Small intestine (tissue), 7 donors: ENCODE measurements around the gene PTPRG. TPM values are rescaled to one million over a fixed set of nuclear protein-coding genes. Genes with fewer than 3 reads are reported as not detected.

ENCODE experiments used
- DNase-seq, 2 donors: peaks; one replicate each; pipeline versions ENCODE4 v3.0.0 to v3.0.0-alpha.2; 2013
- FAIRE-seq: peaks from 2 replicates; lab custom pipeline; 2012; peaks lifted over from hg19 to GRCh38; lab: Jason Lieb, UNC
- H3K27ac ChIP-seq, 3 donors: one replicate each; pipeline ENCODE4 v1.5.1; 2013; ENCODE audit warnings: low read length in 2 of 3, mild to moderate bottlenecking in 2 of 3, control low read depth in 1 of 3, inconsistent platforms in 1 of 3, low read depth in 1 of 3, moderate library complexity in 1 of 3
- H3K27me3 ChIP-seq, 3 donors: one replicate each; pipeline ENCODE4 v1.6.1; 2013; ENCODE audit warnings: low read length in 3 of 3, inconsistent platforms in 1 of 3; ENCODE audit not compliant: control insufficient read depth in 3 of 3, insufficient read depth in 3 of 3
- H3K36me3 ChIP-seq, 3 donors: one replicate each; pipeline ENCODE4 v1.6.1; 2013; ENCODE audit warnings: low read length in 3 of 3, inconsistent platforms in 1 of 3, low read depth in 1 of 3, mild to moderate bottlenecking in 1 of 3, moderate library complexity in 1 of 3; ENCODE audit not compliant: control insufficient read depth in 3 of 3, insufficient read depth in 2 of 3
- H3K4me1 ChIP-seq, 3 donors: one replicate each; pipeline ENCODE4 v1.6.1; 2013; ENCODE audit warnings: low read length in 2 of 3, inconsistent platforms in 1 of 3, low read depth in 1 of 3, mild to moderate bottlenecking in 1 of 3, moderate library complexity in 1 of 3; ENCODE audit not compliant: control insufficient read depth in 3 of 3, insufficient read depth in 2 of 3
- H3K4me3 ChIP-seq, 3 donors: one replicate each; pipeline ENCODE4 v1.5.1; 2013; ENCODE audit warnings: low read length in 3 of 3, control low read depth in 1 of 3, inconsistent platforms in 1 of 3, low read depth in 1 of 3, mild to moderate bottlenecking in 1 of 3, moderate library complexity in 1 of 3
- H3K9me3 ChIP-seq, 2 donors: one replicate each; pipeline ENCODE4 v1.6.1; 2013; ENCODE audit warnings: low read depth in 1 of 2, low read length in 1 of 2; ENCODE audit not compliant: control insufficient read depth in 2 of 2, insufficient read depth in 1 of 2
- WGBS, 3 donors: extraction: QIAGEN DNeasy Blood & Tissue Kit; methylation state at CpG; one replicate each; pipeline ENCODE4 v1.1.7; 2013; 5-methylcytosine and 5-hydroxymethylcytosine counted together
- polyA plus RNA-seq, 4 donors: library from polyadenylated mRNA; stranded (reverse) in 3 of 4; unstranded in 1 of 4; fragments of 200-250 nt in 3 of 4; fragments of 120-200 nt in 1 of 4; gene quantifications; one replicate each; pipeline versions ENCODE4 v1.2.1 to v1.2.3, GENCODE V29; 2013
- donor health status: healthy with polysubstance abuse.
- donor health status: control.
- donor health status: control.
- donor health status: Bipolar disorder and iron deficiency.
- donor health status: healthy.

Gene PTPRG
- polyA plus RNA-seq, 4 donors = 0.81 to 18.3 (median 5.6) TPM

DNA sequence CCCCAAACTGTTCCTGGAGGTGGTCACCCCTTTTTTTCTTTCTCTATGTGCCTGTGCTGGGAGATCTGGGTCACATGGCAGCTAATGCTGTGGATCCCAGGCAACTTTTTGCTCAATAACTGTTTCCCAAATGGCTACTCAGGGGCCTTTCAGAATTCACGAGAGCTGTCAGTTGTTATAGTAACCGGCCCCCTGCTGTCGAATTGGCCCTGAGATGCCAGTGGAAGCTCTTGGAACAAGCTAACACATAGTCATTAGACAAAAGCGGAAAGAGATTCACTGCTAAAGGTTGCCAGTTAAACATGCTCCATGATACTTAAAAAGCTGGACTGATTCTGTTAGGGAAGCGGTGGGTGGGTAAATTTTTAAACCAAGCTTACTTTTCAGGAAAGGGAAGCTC is 667.8 kb downstream of the PTPRG start:
- no peaks in the 10 kb centered on the region for H3K27me3 ChIP-seq
- no peak for FAIRE-seq
- WGBS, 3 donors = 85 to 95% (median 88%) methylated on average over 5 of the region's 5 CpGs
- H3K9me3 ChIP-seq = no peaks in the 10 kb centered on the region
- no peak for DNase-seq
- no peaks in the 10 kb centered on the region for H3K4me1 ChIP-seq
- H3K36me3 ChIP-seq = peaks cover 0 to 4% (median 0%) of the 10 kb centered on the region in 3 donors
- no peak overlapping the region for H3K4me3 ChIP-seq
- no peak overlapping the region for H3K27ac ChIP-seq

DNA sequence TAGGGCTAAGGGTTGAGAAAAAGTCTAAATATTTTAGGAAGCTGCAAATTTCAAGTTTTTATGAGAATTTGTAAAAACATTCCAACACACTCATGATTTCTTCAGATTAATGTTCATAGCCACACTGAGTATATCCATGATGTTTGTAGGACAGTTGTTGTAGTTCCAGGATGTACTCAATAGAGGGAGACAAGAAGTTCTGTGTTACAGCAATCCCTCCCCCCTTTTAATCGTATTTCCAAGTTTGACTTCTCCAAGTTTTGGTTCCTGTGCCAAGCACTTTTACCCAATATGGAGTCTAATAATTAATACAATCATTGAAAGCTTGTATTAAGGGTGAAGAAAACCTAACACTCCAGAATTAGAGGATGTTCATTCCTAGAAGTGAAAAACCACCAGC is 668.5 kb downstream of the PTPRG start:
- 71 to 83% (median 71%) methylated on average over 1 of the region's 1 CpG for WGBS, 3 donors
- no peak overlapping the region for H3K4me3 ChIP-seq
- H3K9me3 ChIP-seq = no peaks in the 10 kb centered on the region
- H3K4me1 ChIP-seq = no peaks in the 10 kb centered on the region
- no peaks in the 10 kb centered on the region for H3K27me3 ChIP-seq
- FAIRE-seq (no peak), DNase-seq (no peak)
- no peak overlapping the region for H3K27ac ChIP-seq
- H3K36me3 ChIP-seq = peaks cover 0 to 4% (median 0%) of the 10 kb centered on the region in 3 donors

DNA sequence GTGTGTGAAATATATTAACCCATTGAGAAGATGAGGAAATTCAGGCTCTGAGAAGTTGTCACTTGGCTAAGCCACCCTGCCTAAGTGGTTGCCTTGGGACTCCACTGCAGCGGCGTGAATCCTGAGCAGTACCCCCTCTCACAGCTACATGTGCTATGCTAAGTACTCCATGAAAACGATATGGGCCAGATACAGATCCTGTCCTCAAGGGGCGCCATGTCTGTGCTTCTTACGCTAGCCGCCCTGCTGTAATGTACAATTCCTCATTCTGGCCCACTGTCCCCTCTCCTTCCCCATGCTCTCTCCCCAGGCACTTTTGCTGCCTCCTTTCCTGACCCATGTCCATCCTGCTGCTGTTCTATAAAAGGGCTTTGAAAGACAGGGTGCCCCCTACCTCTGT is 671.7 kb downstream of the PTPRG start:
- H3K4me3 ChIP-seq = no peak overlapping the region
- no peak overlapping the region for H3K27ac ChIP-seq
- DNase-seq (no peak), FAIRE-seq (no peak)
- peaks cover 0 to under 1% (median 0%) of the 10 kb centered on the region in 3 donors for H3K36me3 ChIP-seq
- H3K27me3 ChIP-seq = no peaks in the 10 kb centered on the region
- WGBS, 3 donors = 91 to 94% (median 93%) methylated on average over 6 of the region's 6 CpGs
- H3K9me3 ChIP-seq = no peaks in the 10 kb centered on the region
- H3K4me1 ChIP-seq = peaks cover 0 to 3% (median 0%) of the 10 kb centered on the region in 3 donors

DNA sequence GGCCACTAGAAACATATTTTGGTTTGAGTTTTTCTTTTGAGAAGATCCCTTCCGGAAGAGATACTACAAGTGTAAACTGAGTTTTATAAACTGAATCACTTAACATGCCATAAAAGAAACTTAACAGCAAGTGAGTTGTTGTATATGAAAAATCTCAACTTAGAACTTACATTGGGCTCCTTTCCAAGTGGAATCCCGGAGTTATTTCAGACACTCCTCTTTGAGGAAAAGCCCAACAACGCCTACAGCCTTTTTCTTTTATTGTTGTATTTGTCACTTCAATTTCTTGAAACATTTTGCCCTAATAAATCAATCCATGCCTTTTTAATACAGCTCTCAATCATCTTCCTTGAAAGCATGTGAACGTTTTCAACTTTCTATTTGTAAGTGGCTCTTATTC is 674.6 kb downstream of the PTPRG start:
- 52 to 78% (median 73%) methylated on average over 4 of the region's 4 CpGs for WGBS, 3 donors
- Histone ChIP-seq H3K4me3 (no peak overlapping the region), H3K27me3 (no peaks in the 10 kb centered on the region), H3K4me1 (peaks cover 0 to 7% (median 0%) of the 10 kb centered on the region in 3 donors), H3K9me3 (no peaks in the 10 kb centered on the region), H3K27ac (no peak overlapping the region), H3K36me3 (no peaks in the 10 kb centered on the region)
- FAIRE-seq = no peak
- no peak for DNase-seq

DNA sequence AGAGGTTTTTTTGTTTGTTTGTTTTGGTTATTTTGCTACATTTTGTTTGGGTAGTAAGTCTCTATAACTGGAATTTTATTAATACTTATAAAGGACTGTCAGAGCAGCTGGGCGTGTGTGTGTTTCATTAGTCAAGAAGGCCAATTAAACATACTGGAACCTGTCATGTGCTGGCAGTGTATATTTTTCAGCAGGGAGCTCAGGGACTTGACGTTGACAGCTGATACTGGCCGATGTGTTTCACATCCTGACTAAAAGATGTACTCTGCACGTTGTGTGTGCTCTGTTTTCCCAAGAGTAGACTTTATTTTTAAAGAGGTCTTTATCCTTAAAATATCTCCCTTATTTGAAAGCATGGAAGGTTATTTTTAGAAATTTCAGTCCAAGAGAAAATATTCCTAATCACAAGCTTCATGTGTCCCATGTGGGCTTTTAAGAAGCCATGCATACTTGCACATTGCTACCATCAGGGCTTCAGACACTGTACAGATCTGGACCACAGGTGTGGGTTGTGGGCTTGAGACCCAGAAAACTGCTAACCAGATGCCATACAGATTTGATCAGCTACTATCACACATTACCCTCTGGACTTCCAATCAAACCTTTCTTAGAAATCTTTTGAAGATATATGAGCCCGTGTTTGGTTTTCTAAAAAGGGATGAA is 676.0 kb downstream of the PTPRG start:
- FAIRE-seq (no peak), DNase-seq (no peak)
- Histone ChIP-seq H3K27me3 (no peaks in the 10 kb centered on the region), H3K27ac (no peak overlapping the region), H3K4me3 (no peak overlapping the region), H3K36me3 (no peaks in the 10 kb centered on the region), H3K9me3 (no peaks in the 10 kb centered on the region), H3K4me1 (peaks cover 0 to 7% (median 0%) of the 10 kb centered on the region in 3 donors)
- 64 to 83% (median 80%) methylated on average over 5 of the region's 5 CpGs for WGBS, 3 donors

DNA sequence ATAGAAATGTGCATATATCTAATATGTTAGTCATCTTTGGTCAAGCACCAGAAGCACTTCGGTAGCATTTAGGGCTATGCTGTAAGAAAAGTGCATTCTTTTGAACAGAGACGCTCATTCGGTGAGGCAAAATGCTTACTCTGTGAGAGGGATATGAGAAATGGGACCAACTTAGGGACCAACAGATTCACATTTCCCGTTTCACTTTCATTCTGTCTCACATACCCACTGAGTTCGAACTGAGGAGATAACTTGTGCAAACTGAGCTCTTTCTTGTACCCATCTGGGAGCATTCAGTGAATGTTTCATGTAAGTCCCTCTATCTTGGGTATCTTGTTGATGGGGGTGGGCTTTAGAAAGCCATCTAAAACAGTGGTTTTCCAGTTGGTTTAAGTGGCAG is 676.6 kb downstream of the PTPRG start:
- 57 to 78% (median 68%) methylated on average over 5 of the region's 5 CpGs for WGBS, 3 donors

DNA sequence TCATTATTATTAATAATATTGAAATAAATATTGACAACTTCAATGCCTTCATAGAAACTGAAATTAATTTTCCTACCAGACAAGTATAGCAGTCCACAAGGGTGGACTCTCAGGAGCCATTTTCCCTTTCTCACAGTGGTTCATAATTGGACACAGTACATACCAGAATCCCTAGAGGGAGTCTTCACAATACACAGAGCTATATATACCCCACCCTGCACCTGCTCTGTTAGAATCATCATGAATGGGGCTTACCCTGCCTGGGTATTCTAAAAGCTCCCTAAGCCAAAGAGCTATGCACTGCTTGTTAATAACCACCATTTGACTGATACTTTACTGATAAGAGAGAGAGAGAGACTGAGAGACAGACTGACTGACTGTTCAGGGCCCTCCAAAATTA is 677.1 kb downstream of the PTPRG start:
- no peak overlapping the region for H3K4me3 ChIP-seq
- FAIRE-seq (no peak), DNase-seq (no peak)
- H3K27ac ChIP-seq = no peak overlapping the region
- no peaks in the 10 kb centered on the region for H3K9me3 ChIP-seq
- H3K4me1 ChIP-seq = peaks cover 0 to 7% (median 0%) of the 10 kb centered on the region in 3 donors
- peaks cover 0 to 5% (median 0%) of the 10 kb centered on the region in 3 donors for H3K36me3 ChIP-seq
- H3K27me3 ChIP-seq = no peaks in the 10 kb centered on the region

More for the DNA sequence above, 676.6 kb downstream of the PTPRG start:
- FAIRE-seq = no peak
- Histone ChIP-seq H3K36me3 (peaks cover 0 to 3% (median 0%) of the 10 kb centered on the region in 3 donors), H3K4me3 (no peak overlapping the region), H3K27ac (no peak overlapping the region), H3K4me1 (peaks cover 0 to 7% (median 0%) of the 10 kb centered on the region in 3 donors), H3K27me3 (no peaks in the 10 kb centered on the region), H3K9me3 (no peaks in the 10 kb centered on the region)
- DNase-seq = peak in 1 of 2 donors; percentile 21

DNA sequence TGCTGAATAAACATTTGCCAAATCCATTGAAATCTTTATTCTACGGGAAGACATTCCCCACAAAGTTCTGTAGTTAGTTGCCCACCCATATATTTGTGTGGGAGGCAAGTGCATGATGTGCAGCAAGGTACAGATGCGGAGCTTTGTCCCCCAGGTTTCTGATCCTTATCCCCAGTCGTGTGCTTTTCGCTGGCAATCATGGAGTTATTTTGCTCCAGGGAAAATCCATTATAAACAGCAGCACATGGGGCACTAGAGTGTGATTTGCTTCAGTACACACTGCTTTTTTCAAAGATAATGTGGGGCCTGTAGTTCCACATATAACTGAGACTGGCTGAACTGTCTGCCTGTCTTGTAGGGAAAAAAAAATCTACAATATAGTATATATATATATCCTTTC is 679.9 kb downstream of the PTPRG start:
- no peak overlapping the region for H3K27ac ChIP-seq
- WGBS, 3 donors = 83 to 95% (median 84%) methylated on average over 4 of the region's 4 CpGs
- peaks cover 0 to 5% (median 0%) of the 10 kb centered on the region in 3 donors for H3K36me3 ChIP-seq
- DNase-seq = no peak
- FAIRE-seq = no peak
- H3K4me1 ChIP-seq = peaks cover 0 to 7% (median 0%) of the 10 kb centered on the region in 3 donors
- no peak overlapping the region for H3K4me3 ChIP-seq
- no peaks in the 10 kb centered on the region for H3K9me3 ChIP-seq
- H3K27me3 ChIP-seq = no peaks in the 10 kb centered on the region
